B cell (primary cell): ENCODE results near the gene SEZ6L. TPM values are rescaled to one million over a fixed set of nuclear protein-coding genes. Genes with fewer than 3 reads are reported as not detected.

Source experiments
- ATAC-seq: fragments of 200-7000 bp; cut with Tn5 transposase; one replicate; pipeline ENCODE4 v1.10.0; 2021; ENCODE audit warnings: low read depth, mild to moderate bottlenecking, moderate number of reproducible peaks, moderate library complexity
- CTCF ChIA-PET: fragments of 350-600 bp; sonication (Branson Sonifier 250); formaldehyde crosslinking; loops from one replicate; lab custom pipeline; 2021; ENCODE audit warnings: antibody characterized with exemption, inconsistent platforms; lab: Charles Lee
- POLR2A ChIA-PET: fragments of 350-600 bp; sonication (Branson Sonifier 250); formaldehyde crosslinking; loops from one replicate; lab custom pipeline; 2021; ENCODE audit warnings: antibody characterized with exemption; lab: Charles Lee
- DNase-seq: peaks from one replicate; pipeline ENCODE4 v3.0.0; 2013
- H2AFZ ChIP-seq: 2 replicates; pipeline ENCODE4 v1.6.1; 2012; ENCODE audit warnings: mild to moderate bottlenecking, low read depth, low read length; ENCODE audit not compliant: insufficient read depth, poor library complexity, severe bottlenecking
- H3K27ac ChIP-seq, 2 donors: 1 replicate in 1 of 2; 2 replicates in 1 of 2; pipeline ENCODE4 v1.5.1; 2012 to 2013; ENCODE audit warnings: low read length in 2 of 2, mild to moderate bottlenecking in 2 of 2, moderate library complexity in 1 of 2
- H3K27me3 ChIP-seq, 4 experiments: fragments of 200-600 bp in 1 of 4; sonication (generic) in 1 of 4; replicated peaks in 1 of 4; 1 replicate in 2 of 4; 2 replicates in 2 of 4; pipeline versions ENCODE4 v1.6.1 to v1.7.0; 2013 to 2016; ENCODE audit warnings: low read length in 3 of 4, mild to moderate bottlenecking in 2 of 4, mixed read lengths in 1 of 4, moderate library complexity in 1 of 4; ENCODE audit not compliant: insufficient read depth in 4 of 4, control insufficient read depth in 3 of 4; ENCODE audit errors: control extremely low read depth in 1 of 4
- H3K36me3 ChIP-seq, 2 experiments: replicated peaks in 1 of 2; 1 replicate in 1 of 2; 2 replicates in 1 of 2; pipeline versions ENCODE4 v1.6.1 to v1.7.1; 2013; ENCODE audit warnings: low read length in 1 of 2; ENCODE audit not compliant: insufficient read depth in 2 of 2, control insufficient read depth in 1 of 2; ENCODE audit errors: control extremely low read depth in 1 of 2, extremely low read depth in 1 of 2
- H3K4me1 ChIP-seq, 2 donors: fragments of 200-600 bp in 1 of 2; sonication (generic) in 1 of 2; 1 replicate in 1 of 2; 2 replicates in 1 of 2; pipeline versions ENCODE4 v1.5.1 to v1.6.1; 2013 to 2017; ENCODE audit warnings: low read length in 2 of 2; ENCODE audit not compliant: control insufficient read depth in 2 of 2, insufficient read depth in 2 of 2
- H3K4me2 ChIP-seq: replicated peaks from 2 replicates; pipeline ENCODE3; 2012; ENCODE audit warnings: mild to moderate bottlenecking, low read depth, low read length; ENCODE audit not compliant: poor library complexity, severe bottlenecking
- H3K4me3 ChIP-seq, 5 experiments: fragments of 200-600 bp in 1 of 5; sonication (generic) in 1 of 5; 1 replicate in 3 of 5; 2 replicates in 2 of 5; pipeline versions ENCODE4 v1.5.1 to v1.7.0; 2011 to 2016; ENCODE audit warnings: low read length in 4 of 5, mild to moderate bottlenecking in 4 of 5, low read depth in 2 of 5, control low read depth in 1 of 5, moderate library complexity in 1 of 5; ENCODE audit not compliant: insufficient read depth in 1 of 5; ENCODE audit errors: control extremely low read depth in 1 of 5, extremely low read depth in 1 of 5
- H3K79me2 ChIP-seq: fragments of 200-600 bp; sonication (generic); one replicate; pipeline ENCODE4 v1.6.0; 2016; ENCODE audit warnings: low read length; ENCODE audit not compliant: control insufficient read depth, insufficient read depth
- H3K9ac ChIP-seq: fragments of 200-600 bp; sonication (generic); 2 replicates; pipeline ENCODE4 v1.6.1; 2017; ENCODE audit warnings: mild to moderate bottlenecking, low read length, moderate library complexity
- H3K9me3 ChIP-seq, 3 donors: one replicate each; pipeline versions ENCODE4 v1.6.1 to v1.7.1; 2013; ENCODE audit warnings: low read length in 2 of 3; ENCODE audit not compliant: control insufficient read depth in 2 of 3, insufficient read depth in 1 of 3; ENCODE audit errors: control extremely low read depth in 1 of 3
- H4K20me1 ChIP-seq: 2 replicates; pipeline ENCODE4 v1.6.0; 2012; ENCODE audit warnings: mild to moderate bottlenecking, low read length; ENCODE audit not compliant: insufficient read depth, control insufficient read depth, poor library complexity, severe bottlenecking
- H3K27ac Mint-ChIP-seq: one replicate; pipeline ENCODE4 v1.8.0; 2021; ENCODE audit warnings: mixed read lengths
- H3K27me3 Mint-ChIP-seq: one replicate; pipeline ENCODE4 v1.8.0; 2021; ENCODE audit warnings: mixed read lengths
- H3K4me1 Mint-ChIP-seq: one replicate; pipeline ENCODE4 v1.8.0; 2021; ENCODE audit warnings: mixed read lengths
- H3K4me3 Mint-ChIP-seq: one replicate; pipeline ENCODE4 v1.8.0; 2021; ENCODE audit warnings: mixed read lengths
- H3K9me3 Mint-ChIP-seq: one replicate; pipeline ENCODE4 v1.8.0; 2022; ENCODE audit warnings: mixed read lengths; ENCODE audit not compliant: insufficient read depth
- EZH2 ChIP-seq: IDR thresholded peaks from 2 replicates; pipeline ENCODE4 v1.6.1; 2012; ENCODE audit warnings: borderline replicate concordance, low read depth, mild to moderate bottlenecking, moderate library complexity, low read length; ENCODE audit not compliant: insufficient read depth, poor library complexity, severe bottlenecking
- WGBS: methylation state at CpG from one replicate; pipeline ENCODE4 v1.1.5; 2013; ENCODE audit warnings: missing lambda C conversion rate; ENCODE audit not compliant: insufficient coverage; 5-methylcytosine and 5-hydroxymethylcytosine counted together
- intact Hi-C: fragments of 100-400 bp; cut with micrococcal nuclease; formaldehyde crosslinking; loops from one replicate; pipeline ENCODE4 v1.10.0; 2022
- polyA plus RNA-seq: library from polyadenylated mRNA; depleted of rRNA; stranded (reverse); fragments of >200 nt; gene quantifications from 2 replicates; pipeline ENCODE4 v1.2.3, GENCODE V29; 2012
- total RNA-seq, 2 donors: library from RNA; stranded (reverse); fragments of 120-200 nt in 1 of 2; gene quantifications; 1 replicate in 1 of 2; 2 replicates in 1 of 2; pipeline versions ENCODE4 v1.2.3 to v1.2.4, GENCODE V29; 2013 to 2022
- TF ChIP-seq, protein P1 (sequence below): fragments of 200-600 bp; IDR thresholded peaks from one replicate; pipeline ENCODE4 v1.8.0; 2022; ENCODE audit warnings: antibody characterized with exemption, mild to moderate bottlenecking

The SEZ6L gene
- total and polyA plus RNA-seq, 2 donors (not counting 1 experiment from before 2014, with no cell fraction given) = 0.04 TPM; not detected in 1

DNA sequence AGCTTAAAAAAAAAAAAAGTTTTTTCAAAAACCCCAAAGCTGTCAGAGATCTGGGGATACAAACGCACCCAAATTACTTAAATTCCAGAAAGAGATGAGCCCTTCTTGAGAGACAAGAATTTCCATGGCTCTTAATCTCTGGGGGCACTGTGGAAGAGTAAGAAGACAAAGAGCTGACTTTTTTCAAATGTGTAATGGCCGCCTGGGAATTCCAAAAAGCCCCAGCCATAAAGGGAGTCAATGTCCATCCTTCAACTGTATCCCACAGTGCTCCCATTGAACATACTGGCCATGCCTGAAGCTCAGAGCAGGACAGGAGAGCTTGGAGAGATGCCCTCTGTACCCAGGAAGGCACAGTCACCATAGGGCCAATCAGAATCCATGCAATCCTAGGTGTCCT is 222.4 kb downstream of the SEZ6L start:
- Histone ChIP-seq H3K27me3 (peaks cover 0 to 14% (median 6%) of the 10 kb centered on the region in 4 experiments), H3K4me3 (no peak overlapping the region), H3K9ac (no peak overlapping the region), H3K4me1 (no peaks in the 10 kb centered on the region), H2AFZ (no peak overlapping the region), H3K36me3 (no peaks in the 10 kb centered on the region), H3K79me2 (no peaks in the 10 kb centered on the region), H3K27ac (no peak overlapping the region), H3K9me3 (no peaks in the 10 kb centered on the region), H4K20me1 (no peaks in the 10 kb centered on the region), H3K4me2 (no peak overlapping the region)
- no peak for ATAC-seq
- Mint-ChIP-seq H3K4me3 (no peak overlapping the region), H3K4me1 (no peaks in the 10 kb centered on the region), H3K27ac (no peak overlapping the region), H3K9me3 (no peaks in the 10 kb centered on the region), H3K27me3 (peaks cover 15% of the 10 kb centered on the region)
- ChIA-PET POLR2A (no interaction called here), CTCF (interaction anchor here (0.8 to 4.6 kb wide), 3 partner anchors 24 to 69 kb away, joined by 3 to 32 read pairs (median 6); no protein-coding TSS in a partner anchor)
- TF ChIP-seq, protein P1, sequence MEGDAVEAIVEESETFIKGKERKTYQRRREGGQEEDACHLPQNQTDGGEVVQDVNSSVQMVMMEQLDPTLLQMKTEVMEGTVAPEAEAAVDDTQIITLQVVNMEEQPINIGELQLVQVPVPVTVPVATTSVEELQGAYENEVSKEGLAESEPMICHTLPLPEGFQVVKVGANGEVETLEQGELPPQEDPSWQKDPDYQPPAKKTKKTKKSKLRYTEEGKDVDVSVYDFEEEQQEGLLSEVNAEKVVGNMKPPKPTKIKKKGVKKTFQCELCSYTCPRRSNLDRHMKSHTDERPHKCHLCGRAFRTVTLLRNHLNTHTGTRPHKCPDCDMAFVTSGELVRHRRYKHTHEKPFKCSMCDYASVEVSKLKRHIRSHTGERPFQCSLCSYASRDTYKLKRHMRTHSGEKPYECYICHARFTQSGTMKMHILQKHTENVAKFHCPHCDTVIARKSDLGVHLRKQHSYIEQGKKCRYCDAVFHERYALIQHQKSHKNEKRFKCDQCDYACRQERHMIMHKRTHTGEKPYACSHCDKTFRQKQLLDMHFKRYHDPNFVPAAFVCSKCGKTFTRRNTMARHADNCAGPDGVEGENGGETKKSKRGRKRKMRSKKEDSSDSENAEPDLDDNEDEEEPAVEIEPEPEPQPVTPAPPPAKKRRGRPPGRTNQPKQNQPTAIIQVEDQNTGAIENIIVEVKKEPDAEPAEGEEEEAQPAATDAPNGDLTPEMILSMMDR = no peak
- no peak for TF ChIP-seq EZH2
- intact Hi-C loops = no loop called here
- DNase-seq = no peak
- WGBS = no CpG with 5 or more reads among the region's 2 CpGs

DNA sequence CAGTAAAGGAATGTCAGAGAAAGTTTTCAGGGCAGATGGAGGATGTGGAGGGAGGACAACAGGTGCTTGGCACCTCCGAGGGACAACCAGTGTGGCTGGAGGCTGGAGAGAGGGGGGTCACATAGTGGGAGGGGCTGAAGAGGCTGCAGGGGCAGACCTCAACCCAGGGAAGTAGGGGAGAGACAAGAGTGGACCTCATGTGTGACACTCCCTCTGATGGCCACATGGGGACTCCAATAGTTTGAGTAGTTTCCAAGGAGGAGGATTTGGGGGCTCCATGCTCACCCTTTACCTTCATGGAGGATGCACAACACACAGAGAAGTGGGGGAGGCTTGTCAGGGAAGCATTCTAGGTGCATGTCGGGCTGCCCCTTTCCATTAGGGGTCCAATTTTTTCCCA is 224.7 kb downstream of the SEZ6L start:
- H3K4me1 Mint-ChIP-seq = no peaks in the 10 kb centered on the region
- no peak overlapping the region for H3K27ac Mint-ChIP-seq
- no peak overlapping the region for H3K27ac ChIP-seq
- H4K20me1 ChIP-seq = no peaks in the 10 kb centered on the region
- H3K4me3 ChIP-seq = no peak overlapping the region
- no peaks in the 10 kb centered on the region for H3K79me2 ChIP-seq
- no peak overlapping the region for H3K4me2 ChIP-seq
- H3K27me3 ChIP-seq = peaks cover 0 to 8% (median under 1%) of the 10 kb centered on the region in 4 experiments
- DNase-seq = no peak
- H3K27me3 Mint-ChIP-seq = peaks cover 12% of the 10 kb centered on the region
- intact Hi-C loops = no loop called here
- no peak overlapping the region for H2AFZ ChIP-seq
- no peaks in the 10 kb centered on the region for H3K4me1 ChIP-seq
- ChIA-PET POLR2A (no interaction called here), CTCF (interaction anchor here (9.9 kb wide), 1 partner anchor 68 kb away, joined by 179 read pairs; no protein-coding TSS in a partner anchor)
- no peak overlapping the region for H3K4me3 Mint-ChIP-seq
- TF ChIP-seq, protein P1 = no peak
- no peak for TF ChIP-seq EZH2
- 69% methylated on average over 2 of the region's 2 CpGs for WGBS
- no peaks in the 10 kb centered on the region for H3K36me3 ChIP-seq
- ATAC-seq = no peak
- H3K9me3 ChIP-seq = no peaks in the 10 kb centered on the region
- H3K9ac ChIP-seq = no peak overlapping the region
- H3K9me3 Mint-ChIP-seq = no peaks in the 10 kb centered on the region
